Measurements from ENCODE around the gene LOC128125822.

The LOC128125822 gene

DNA sequence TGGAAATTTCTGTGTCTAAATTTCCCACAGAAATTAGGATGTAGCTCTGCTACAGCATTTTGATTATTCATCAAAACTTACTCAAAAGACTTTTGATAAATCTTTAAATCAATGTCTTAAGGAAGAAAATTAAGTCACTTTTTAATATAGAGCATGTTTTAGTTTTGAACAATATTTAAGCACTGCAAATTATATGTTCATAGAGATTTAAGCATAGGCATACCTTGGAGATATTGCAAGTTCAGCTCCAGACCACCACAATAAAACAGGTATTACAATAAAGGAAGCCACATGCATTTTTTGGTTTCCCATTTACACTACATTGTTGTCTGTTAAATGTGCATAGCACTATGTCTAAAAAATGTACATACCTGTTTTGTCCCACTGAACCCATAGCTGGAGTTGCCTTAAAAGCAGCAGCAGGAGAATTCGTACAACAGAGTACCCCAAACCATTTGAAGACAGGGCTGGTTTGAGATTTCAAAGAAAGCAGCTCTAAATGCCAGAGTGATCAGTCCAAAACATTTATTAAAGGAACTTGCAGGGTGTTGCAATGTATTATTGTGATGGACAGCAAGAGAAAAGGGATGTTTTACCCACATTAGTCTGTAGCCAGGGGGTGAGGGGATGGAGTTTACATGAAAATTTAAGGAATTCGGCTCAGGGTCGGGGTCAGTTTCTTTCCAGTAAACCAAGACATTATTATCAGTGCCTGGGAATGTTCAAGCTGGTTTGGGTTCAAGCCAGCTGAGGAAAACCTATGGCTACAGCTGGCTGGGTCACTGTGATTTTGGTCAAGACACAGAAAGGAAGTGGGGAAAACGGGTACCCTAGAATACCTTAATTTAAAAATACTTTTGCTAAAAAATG lies 6.3 kb upstream of the LOC128125822 start:
- no peak for DNase-seq (ENCODE audit: extremely low spot score)
- Histone ChIP-seq H3K4me1 (ENCODE audit: insufficient read depth) (no peaks in the 10 kb centered on the region), H3K36me3 (ENCODE audit: insufficient read depth) (no peaks in the 10 kb centered on the region), H3K4me3 (ENCODE audit: low read depth, low read length) (no peak overlapping the region), H3K27ac (ENCODE audit: low read depth) (no peak overlapping the region)
- 30% methylated on average over 4 of the region's 4 CpGs for WGBS

DNA sequence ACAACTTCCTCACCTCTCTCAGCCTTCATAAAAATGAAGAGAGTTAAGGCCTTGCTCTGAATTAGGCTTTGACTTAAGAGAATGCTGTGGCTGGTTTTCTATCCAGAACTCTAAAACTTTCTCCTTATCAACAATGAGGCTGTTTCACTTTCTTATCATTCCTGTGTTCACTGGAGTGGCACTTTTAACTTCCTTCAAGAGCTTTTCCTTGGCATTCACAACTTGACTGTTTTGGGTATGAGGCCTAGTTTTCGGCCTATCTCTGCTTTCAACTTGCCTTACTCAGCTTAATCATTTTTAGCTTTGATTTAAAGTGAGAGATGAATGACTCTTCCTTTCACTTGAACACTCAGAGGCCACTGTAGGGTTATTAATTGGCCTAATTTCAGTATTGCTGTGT lies 4.3 kb upstream of the LOC128125822 start:
- DNase-seq (ENCODE audit: extremely low spot score), result no peak
- no peak overlapping the region for H3K27ac ChIP-seq (ENCODE audit: low read depth)
- H3K4me3 ChIP-seq (ENCODE audit: low read depth, low read length), result no peak overlapping the region
- peaks cover 1% of the 10 kb centered on the region for H3K4me1 ChIP-seq (ENCODE audit: insufficient read depth)
- WGBS, result 93% methylated on average over 1 of the region's 1 CpG
- no peaks in the 10 kb centered on the region for H3K36me3 ChIP-seq (ENCODE audit: insufficient read depth)

DNA sequence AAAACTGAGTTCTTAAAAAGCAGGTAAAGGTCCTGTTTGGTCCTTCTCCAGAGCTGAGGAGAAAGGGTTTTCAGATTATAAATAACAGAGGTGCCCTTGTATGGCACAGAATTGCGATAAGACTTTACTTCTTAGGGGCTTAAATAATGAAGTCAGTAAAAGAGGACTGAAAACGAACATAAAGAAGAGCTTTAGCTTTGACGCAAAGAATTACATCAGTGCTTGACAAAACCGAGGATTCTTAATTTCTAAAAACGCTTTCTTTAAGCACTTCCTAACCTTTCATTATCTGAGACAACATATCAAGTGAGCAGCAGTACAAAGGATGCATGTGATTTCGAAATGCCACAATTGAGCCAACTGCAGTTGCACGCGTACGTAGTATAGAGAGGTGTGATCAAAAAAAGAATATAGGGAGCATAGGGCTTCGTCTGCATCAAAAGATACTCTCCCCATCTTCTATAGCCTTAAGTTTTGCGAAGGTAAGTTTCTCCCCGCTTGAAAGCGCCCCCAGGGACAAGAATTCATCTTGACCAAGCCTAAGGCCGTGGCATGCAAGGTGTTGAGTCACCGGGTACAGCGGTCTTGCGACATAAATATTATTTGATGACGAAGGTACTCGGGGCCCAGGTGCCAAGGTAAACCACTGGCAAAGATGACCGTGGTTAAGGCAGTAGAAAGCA lies 778 bp upstream of the LOC128125822 start:
- WGBS, result 14% methylated on average over 20 of the region's 20 CpGs

DNA sequence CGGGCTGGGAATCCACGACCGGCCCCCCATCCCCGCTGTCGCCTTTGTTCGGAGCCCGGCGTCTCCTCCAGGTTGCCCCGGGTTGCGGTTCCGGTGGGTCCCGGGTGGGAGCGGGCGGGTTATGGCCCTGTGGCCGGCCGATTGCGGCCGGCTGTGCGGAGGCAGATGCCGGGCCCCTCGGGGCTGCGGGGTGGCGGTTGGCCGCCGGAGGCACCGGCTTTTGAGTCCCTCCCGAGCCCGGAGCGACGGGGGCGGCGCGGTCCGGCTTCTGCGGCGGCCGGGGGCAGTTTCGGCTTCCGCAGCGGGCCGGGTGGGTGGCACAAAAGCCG lies 431 bp downstream of the LOC128125822 start:
- H3K36me3 ChIP-seq (ENCODE audit: insufficient read depth), result no peaks in the 10 kb centered on the region
- peak overlapping the region; percentile 96 for H3K4me3 ChIP-seq (ENCODE audit: low read depth, low read length)
- peaks cover 1% of the 10 kb centered on the region for H3K4me1 ChIP-seq (ENCODE audit: insufficient read depth)
- no peak for DNase-seq (ENCODE audit: extremely low spot score)
- WGBS, result under 1% methylated on average over 42 of the region's 42 CpGs
- H3K27ac ChIP-seq (ENCODE audit: low read depth), result peak overlapping the region; percentile 99

More for the DNA sequence above, 778 bp upstream of the LOC128125822 start:
- Histone ChIP-seq H3K4me3 (ENCODE audit: low read depth, low read length) (peak overlapping the region; percentile 96), H3K36me3 (ENCODE audit: insufficient read depth) (no peaks in the 10 kb centered on the region), H3K27ac (ENCODE audit: low read depth) (peak overlapping the region; percentile 82), H3K4me1 (ENCODE audit: insufficient read depth) (peaks cover 1% of the 10 kb centered on the region)
- DNase-seq (ENCODE audit: extremely low spot score), result peak; percentile 10

DNA sequence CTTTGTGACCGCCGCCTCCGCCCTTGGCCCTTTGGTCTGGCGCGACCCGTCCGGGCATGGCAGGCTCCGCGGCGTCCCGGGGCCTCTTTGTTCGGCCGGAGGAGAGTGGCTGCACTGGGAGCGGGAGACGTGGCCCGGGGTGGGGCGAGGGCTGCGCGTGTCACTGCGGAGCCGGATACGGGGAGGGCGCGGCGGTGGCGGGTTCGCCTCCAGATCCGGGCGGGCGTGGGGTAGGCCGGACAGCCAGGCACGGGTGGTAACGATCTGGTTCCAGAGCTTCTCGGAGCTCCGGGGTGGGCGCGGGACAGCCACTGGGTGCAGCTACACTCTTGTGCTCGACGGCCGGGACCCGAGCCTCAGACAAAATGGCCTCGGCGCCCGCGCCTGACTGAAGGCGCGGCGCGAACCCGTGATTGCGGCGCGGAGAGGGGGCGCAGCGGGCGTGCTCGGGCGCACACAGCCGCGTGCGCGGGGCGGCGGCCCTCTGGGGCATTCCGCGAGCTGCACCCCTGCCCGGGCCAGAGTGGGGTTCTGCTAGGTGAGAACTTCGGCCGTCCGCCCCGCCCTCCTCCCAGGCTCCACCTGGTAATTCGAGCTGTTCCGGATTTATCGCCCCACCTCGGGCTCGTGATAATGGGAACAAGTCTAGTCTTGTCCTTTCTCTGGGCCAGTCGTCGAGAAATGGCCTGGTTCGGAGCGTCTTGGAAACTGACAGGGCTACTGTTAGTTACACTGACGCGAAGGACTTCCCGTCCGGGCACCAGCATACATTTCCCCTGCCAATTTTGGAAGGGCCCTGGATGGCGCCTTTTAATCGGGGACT lies 1.0 kb downstream of the LOC128125822 start:
- no peaks in the 10 kb centered on the region for H3K36me3 ChIP-seq (ENCODE audit: insufficient read depth)
- H3K4me1 ChIP-seq (ENCODE audit: insufficient read depth), result peaks cover 1% of the 10 kb centered on the region
- peak overlapping the region; percentile 99 for H3K27ac ChIP-seq (ENCODE audit: low read depth)
- peak; percentile 80 for DNase-seq (ENCODE audit: extremely low spot score)
- WGBS, result under 1% methylated on average over 86 of the region's 86 CpGs
- peak overlapping the region; percentile 96 for H3K4me3 ChIP-seq (ENCODE audit: low read depth, low read length)

DNA sequence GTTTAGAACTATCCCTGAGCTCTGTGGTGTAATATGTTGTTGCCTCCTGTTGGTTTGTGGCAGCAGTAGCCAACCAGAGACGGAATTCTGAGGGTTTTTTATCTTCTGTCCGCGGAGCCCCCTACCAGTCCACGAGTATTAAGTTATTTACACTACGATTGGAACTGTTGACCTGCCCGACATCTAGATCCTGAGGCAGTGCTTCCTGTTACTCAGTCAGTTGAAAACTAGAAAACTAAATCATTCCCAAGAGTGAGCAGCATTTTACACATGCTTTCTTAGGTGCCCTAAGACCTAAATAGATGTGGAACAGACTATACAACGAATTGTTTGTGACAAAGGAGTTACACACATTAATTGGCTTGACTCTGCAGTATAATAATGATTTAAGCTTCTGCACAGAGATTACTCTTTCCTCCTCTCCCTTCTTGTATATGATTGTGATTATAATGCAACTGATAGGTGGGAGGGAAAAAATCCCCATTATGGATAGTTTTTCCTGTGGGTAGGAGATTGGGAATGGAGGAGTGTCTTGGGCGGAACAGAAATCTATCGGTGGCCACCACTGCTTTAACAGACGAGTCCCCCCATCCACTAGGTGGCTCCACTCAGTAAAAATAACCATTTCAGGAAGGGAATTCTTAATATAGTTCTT lies 1.7 kb downstream of the LOC128125822 start:
- no peak for DNase-seq (ENCODE audit: extremely low spot score)
- 13% methylated on average over 10 of the region's 10 CpGs for WGBS
- peak overlapping the region; percentile 99 for H3K27ac ChIP-seq (ENCODE audit: low read depth)

DNA sequence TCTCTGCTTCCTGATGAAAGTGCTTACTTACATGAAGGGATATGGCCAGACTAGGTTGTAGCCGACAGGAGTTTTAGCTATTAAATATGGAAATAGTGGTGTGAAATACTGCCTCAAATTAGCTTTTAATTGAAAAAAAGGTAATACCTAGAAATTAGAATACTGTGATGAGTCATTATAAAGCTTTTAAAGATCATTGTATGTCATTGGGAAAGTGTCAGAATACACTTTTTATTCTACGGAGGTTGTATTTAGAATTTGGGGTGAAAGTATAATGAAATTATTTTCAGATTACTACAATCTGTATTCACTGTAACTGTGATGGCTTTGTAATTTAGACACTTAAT lies 2.2 kb downstream of the LOC128125822 start:
- H3K4me1 ChIP-seq (ENCODE audit: insufficient read depth), result peaks cover 1% of the 10 kb centered on the region
- no peaks in the 10 kb centered on the region for H3K36me3 ChIP-seq (ENCODE audit: insufficient read depth)
- WGBS, result 79% methylated on average over 2 of the region's 2 CpGs
- H3K27ac ChIP-seq (ENCODE audit: low read depth), result peak overlapping the region; percentile 23
- no peak overlapping the region for H3K4me3 ChIP-seq (ENCODE audit: low read depth, low read length)
- no peak for DNase-seq (ENCODE audit: extremely low spot score)

More for the DNA sequence above, 1.7 kb downstream of the LOC128125822 start:
- Histone ChIP-seq H3K4me1 (ENCODE audit: insufficient read depth) (peaks cover 1% of the 10 kb centered on the region), H3K36me3 (ENCODE audit: insufficient read depth) (no peaks in the 10 kb centered on the region), H3K4me3 (ENCODE audit: low read depth, low read length) (peak overlapping the region; percentile 96)

DNA sequence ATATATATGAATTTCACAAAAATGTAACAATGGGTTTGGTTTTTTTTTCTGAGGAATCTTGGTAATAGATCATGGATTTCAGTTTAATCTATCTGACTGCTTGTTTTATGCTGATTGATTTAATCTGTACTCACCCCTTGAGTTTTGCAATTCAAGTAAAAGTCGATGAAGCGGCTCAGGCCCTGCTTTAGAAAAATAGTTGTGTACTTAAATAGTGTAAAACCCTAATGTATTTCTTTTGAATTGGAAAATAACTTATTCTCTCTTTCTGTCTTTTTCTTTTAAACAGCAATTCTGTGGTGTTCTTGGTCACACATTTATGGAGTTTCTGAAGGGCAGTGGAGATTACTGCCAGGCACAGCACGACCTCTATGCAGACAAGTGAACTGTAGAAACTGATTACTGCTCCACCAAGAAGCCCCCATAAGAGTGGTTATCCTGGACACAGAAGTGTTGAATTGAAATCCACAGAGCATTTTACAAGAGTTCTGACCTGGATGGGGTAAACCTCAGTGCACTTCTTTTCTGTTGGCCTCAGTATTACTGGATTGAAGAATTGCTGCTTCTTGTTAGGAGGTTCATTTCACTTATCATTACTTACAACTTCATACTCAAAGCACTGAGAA lies 4.0 kb downstream of the LOC128125822 start:
- Histone ChIP-seq H3K27ac (ENCODE audit: low read depth) (no peak overlapping the region), H3K4me1 (ENCODE audit: insufficient read depth) (peaks cover 1% of the 10 kb centered on the region), H3K4me3 (ENCODE audit: low read depth, low read length) (no peak overlapping the region), H3K36me3 (ENCODE audit: insufficient read depth) (no peaks in the 10 kb centered on the region)
- 76% methylated on average over 3 of the region's 3 CpGs for WGBS
- no peak for DNase-seq (ENCODE audit: extremely low spot score)

DNA sequence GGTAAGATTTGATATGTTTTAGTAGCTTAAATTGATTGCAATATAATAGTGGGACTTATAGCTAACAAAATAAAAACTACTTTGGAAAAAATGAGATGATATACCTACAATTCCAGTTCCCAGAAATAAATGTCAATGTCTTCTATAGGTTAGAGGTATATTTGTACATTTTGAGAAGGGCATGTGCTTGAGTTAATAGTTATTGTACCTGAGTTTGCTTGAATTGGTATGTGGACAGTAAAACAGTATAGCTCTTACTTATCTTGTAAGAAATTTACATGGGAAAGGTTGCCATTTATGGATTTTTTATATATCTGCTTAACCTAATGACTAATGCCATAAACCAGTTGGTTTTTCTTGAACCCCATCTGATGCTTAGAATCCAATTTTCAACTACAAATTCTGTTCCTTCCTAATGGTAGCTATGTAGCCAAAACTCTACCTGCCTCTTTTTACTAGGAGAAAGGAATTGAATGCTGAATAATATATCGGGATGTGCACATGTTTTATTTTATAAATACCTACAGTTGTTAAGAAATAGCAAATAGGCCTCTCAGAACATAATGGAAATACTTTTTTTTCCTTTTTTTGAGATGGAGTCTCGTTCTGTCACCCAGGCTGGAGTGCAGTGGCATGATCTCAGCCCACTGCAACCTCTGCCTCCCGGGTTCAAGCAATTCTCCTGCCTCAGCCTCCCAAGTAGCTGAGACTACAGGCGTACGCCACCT lies 4.9 kb downstream of the LOC128125822 start:
- H3K27ac ChIP-seq (ENCODE audit: low read depth), result no peak overlapping the region
- no peak for DNase-seq (ENCODE audit: extremely low spot score)
- 96% methylated on average over 5 of the region's 5 CpGs for WGBS
- no peaks in the 10 kb centered on the region for H3K4me1 ChIP-seq (ENCODE audit: insufficient read depth)
- H3K36me3 ChIP-seq (ENCODE audit: insufficient read depth), result no peaks in the 10 kb centered on the region
- H3K4me3 ChIP-seq (ENCODE audit: low read depth, low read length), result no peak overlapping the region

DNA sequence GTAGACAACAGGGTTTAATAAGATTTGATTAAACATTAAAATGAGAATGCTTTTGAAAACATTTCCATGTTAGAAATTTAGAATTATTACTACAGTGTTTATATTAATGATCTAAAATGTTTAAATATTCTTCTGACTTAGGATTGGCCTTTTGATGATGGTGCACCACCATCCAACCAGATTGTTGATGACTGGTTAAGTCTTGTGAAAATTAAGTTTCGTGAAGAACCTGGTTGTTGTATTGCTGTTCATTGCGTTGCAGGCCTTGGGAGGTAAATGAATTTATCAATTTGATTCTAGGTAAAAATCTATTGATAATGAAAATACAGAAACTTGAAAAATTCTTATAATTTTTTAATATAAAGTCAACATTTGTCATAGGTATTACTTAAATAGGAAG lies 6.5 kb downstream of the LOC128125822 start:
- WGBS, result 99% methylated on average over 2 of the region's 2 CpGs
- Histone ChIP-seq H3K27ac (ENCODE audit: low read depth) (no peak overlapping the region), H3K4me1 (ENCODE audit: insufficient read depth) (no peaks in the 10 kb centered on the region), H3K4me3 (ENCODE audit: low read depth, low read length) (no peak overlapping the region), H3K36me3 (ENCODE audit: insufficient read depth) (no peaks in the 10 kb centered on the region)
- DNase-seq (ENCODE audit: extremely low spot score), result no peak

DNA sequence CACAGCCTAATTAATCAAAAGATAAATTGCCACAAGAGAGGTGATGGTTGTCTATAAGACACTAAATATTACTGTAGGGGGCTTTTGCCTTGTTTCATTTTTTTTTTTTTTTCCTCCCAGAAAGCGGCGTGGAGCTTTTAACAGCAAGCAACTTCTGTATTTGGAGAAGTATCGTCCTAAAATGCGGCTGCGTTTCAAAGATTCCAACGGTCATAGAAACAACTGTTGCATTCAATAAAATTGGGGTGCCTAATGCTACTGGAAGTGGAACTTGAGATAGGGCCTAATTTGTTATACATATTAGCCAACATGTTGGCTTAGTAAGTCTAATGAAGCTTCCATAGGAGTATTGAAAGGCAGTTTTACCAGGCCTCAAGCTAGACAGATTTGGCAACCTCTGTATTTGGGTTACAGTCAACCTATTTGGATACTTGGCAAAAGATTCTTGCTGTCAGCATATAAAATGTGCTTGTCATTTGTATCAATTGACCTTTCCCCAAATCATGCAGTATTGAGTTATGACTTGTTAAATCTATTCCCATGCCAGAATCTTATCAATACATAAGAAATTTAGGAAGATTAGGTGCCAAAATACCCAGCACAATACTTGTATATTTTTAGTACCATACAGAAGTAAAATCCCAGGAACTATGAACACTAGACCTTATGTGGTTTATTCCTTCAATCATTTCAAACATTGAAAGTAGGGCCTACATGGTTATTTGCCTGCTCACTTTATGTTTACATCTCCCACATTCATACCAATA lies 7.8 kb downstream of the LOC128125822 start:
- no peak overlapping the region for H3K27ac ChIP-seq (ENCODE audit: low read depth)
- no peak for DNase-seq (ENCODE audit: extremely low spot score)
- H3K36me3 ChIP-seq (ENCODE audit: insufficient read depth), result no peaks in the 10 kb centered on the region
- no peaks in the 10 kb centered on the region for H3K4me1 ChIP-seq (ENCODE audit: insufficient read depth)
- no peak overlapping the region for H3K4me3 ChIP-seq (ENCODE audit: low read depth, low read length)
- 98% methylated on average over 6 of the region's 6 CpGs for WGBS

DNA sequence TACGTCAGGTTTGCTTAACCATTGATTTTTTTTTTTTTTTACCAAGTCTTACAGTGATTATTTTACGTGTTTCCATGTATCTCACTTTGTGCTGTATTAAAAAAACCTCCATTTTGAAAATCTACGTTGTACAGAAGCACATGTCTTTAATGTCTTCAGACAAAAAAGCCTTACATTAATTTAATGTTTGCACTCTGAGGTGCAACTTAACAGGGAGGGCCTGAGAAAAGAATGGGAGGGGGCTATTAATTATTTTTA lies 8.4 kb downstream of the LOC128125822 start:
- Histone ChIP-seq H3K27ac (ENCODE audit: low read depth) (no peak overlapping the region), H3K36me3 (ENCODE audit: insufficient read depth) (no peaks in the 10 kb centered on the region), H3K4me1 (ENCODE audit: insufficient read depth) (no peaks in the 10 kb centered on the region), H3K4me3 (ENCODE audit: low read depth, low read length) (no peak overlapping the region)
- DNase-seq (ENCODE audit: extremely low spot score), result no peak
- 84% methylated on average over 3 of the region's 3 CpGs for WGBS
